Prostate gland (tissue), 2 donors: ENCODE measurements around the gene MEAK7. TPM values are rescaled to one million over a fixed set of nuclear protein-coding genes. Genes with fewer than 3 reads are reported as not detected.

ENCODE experiments used
- DNase-seq: peaks from one replicate; pipeline ENCODE4 v3.0.0-alpha.2; 2019; ENCODE audit warnings: low spot score
- H3K27ac ChIP-seq, 2 donors: fragments of 200-600 bp; sonication (generic); 2 replicates each; pipeline ENCODE4 v1.5.1; 2017 to 2019
- H3K27me3 ChIP-seq: fragments of 200-600 bp; sonication (generic); replicated peaks from 2 replicates; pipeline ENCODE4 v1.5.1; 2019; ENCODE audit not compliant: insufficient read depth
- H3K36me3 ChIP-seq, 2 donors: fragments of 200-600 bp; sonication (generic); 1 replicate in 1 of 2; 2 replicates in 1 of 2; pipeline versions ENCODE4 v1.5.1 to v1.8.1; 2017 to 2019
- H3K4me1 ChIP-seq: fragments of 200-600 bp; sonication (generic); replicated peaks from 2 replicates; pipeline ENCODE4 v1.5.1; 2019
- H3K4me3 ChIP-seq, 2 donors: fragments of 200-600 bp; sonication (generic); 2 replicates each; pipeline ENCODE4 v1.5.1; 2017 to 2019
- H3K9me3 ChIP-seq: fragments of 200-600 bp; sonication (generic); 2 replicates; pipeline ENCODE4 v1.5.1; 2017
- CTCF ChIP-seq, 4 experiments: fragments of 200-600 bp in 2 of 4; fragments of 450-650 bp in 2 of 4; sonication (generic) in 2 of 4; IDR thresholded peaks; 1 replicate in 3 of 4; 2 replicates in 1 of 4; pipeline ENCODE4 v1.5.1; 2016 to 2019; ENCODE audit warnings: antibody characterized with exemption in 4 of 4, mild to moderate bottlenecking in 2 of 4, moderate library complexity in 2 of 4
- POLR2A ChIP-seq: fragments of 450-650 bp; IDR thresholded peaks from one replicate; pipeline ENCODE4 v1.6.1; 2016; ENCODE audit warnings: antibody characterized with exemption, mild to moderate bottlenecking
- POLR2AphosphoS5 ChIP-seq: sonication (generic); formaldehyde crosslinking; IDR thresholded peaks from one replicate; pipeline ENCODE4 v1.6.1; 2017; ENCODE audit warnings: antibody characterized with exemption
- WGBS: methylation state at CpG from one replicate; pipeline ENCODE4 v1.1.5; 2018; 5-methylcytosine and 5-hydroxymethylcytosine counted together
- intact Hi-C: fragments of 100-400 bp; cut with DNase I; formaldehyde crosslinking; loops from one replicate; pipeline ENCODE4 v1.14.2; 2022
- total RNA-seq, 2 donors: library from RNA; depleted of rRNA; stranded (reverse); fragments of >200 nt; gene quantifications; one replicate each; pipeline ENCODE4 v1.1.0, GENCODE V29; 2016

The MEAK7 gene
- total RNA-seq, 2 donors from 2014 or later = 12.4 to 13.7 TPM

GRCh38 chr16:84461413-84462295 is 42.8 kb downstream of the MEAK7 start:
- no peak for DNase-seq
- no peaks in the 10 kb centered on the region for H3K27me3 ChIP-seq
- 87% methylated on average over 22 of the region's 30 CpGs for WGBS
- no peak overlapping the region for H3K27ac ChIP-seq
- H3K4me1 ChIP-seq = no peaks in the 10 kb centered on the region
- no peaks in the 10 kb centered on the region for H3K9me3 ChIP-seq
- no peaks in the 10 kb centered on the region for H3K36me3 ChIP-seq
- TF ChIP-seq CTCF (IDR thresholded peaks at IDR 0.05) (no peak), POLR2AphosphoS5 (no peak), POLR2A (no peak)
- intact Hi-C loops = no loop called here
- H3K4me3 ChIP-seq = no peak overlapping the region

GRCh38 chr16:84461029-84461412 is 43.4 kb downstream of the MEAK7 start:
- intact Hi-C loops = no loop called here
- H3K9me3 ChIP-seq = no peaks in the 10 kb centered on the region
- H3K4me3 ChIP-seq = no peak overlapping the region
- DNase-seq = no peak
- no peak for TF ChIP-seq POLR2AphosphoS5
- TF ChIP-seq POLR2A = no peak
- no peak for TF ChIP-seq CTCF (IDR thresholded peaks at IDR 0.05)
- H3K4me1 ChIP-seq = no peaks in the 10 kb centered on the region
- no peaks in the 10 kb centered on the region for H3K27me3 ChIP-seq
- H3K36me3 ChIP-seq = no peaks in the 10 kb centered on the region
- WGBS = 67% methylated on average over 8 of the region's 8 CpGs
- no peak overlapping the region for H3K27ac ChIP-seq

- no peak for TF ChIP-seq POLR2A
- TF ChIP-seq CTCF (IDR thresholded peaks at IDR 0.05) = no peak
- TF ChIP-seq POLR2AphosphoS5 = no peak
- H3K36me3 ChIP-seq = no peaks in the 10 kb centered on the region
- intact Hi-C loops = no loop called here
- no peak for DNase-seq
- no peak overlapping the region for H3K27ac ChIP-seq
- no peak overlapping the region for H3K4me3 ChIP-seq
- 73% methylated on average over 18 of the region's 20 CpGs for WGBS
- no peaks in the 10 kb centered on the region for H3K9me3 ChIP-seq
- H3K4me1 ChIP-seq = no peaks in the 10 kb centered on the region
- H3K27me3 ChIP-seq = no peaks in the 10 kb centered on the region
These were observed 43.9 kb downstream of the MEAK7 start for GRCh38 chr16:84460406-84461028.

- Histone ChIP-seq H3K27ac (no peak overlapping the region), H3K4me3 (no peak overlapping the region), H3K9me3 (no peaks in the 10 kb centered on the region), H3K4me1 (no peaks in the 10 kb centered on the region), H3K36me3 (no peaks in the 10 kb centered on the region), H3K27me3 (no peaks in the 10 kb centered on the region)
- WGBS = 76% methylated on average over 14 of the region's 14 CpGs
- TF ChIP-seq POLR2A = no peak
- TF ChIP-seq POLR2AphosphoS5 = no peak
- no peak for TF ChIP-seq CTCF (IDR thresholded peaks at IDR 0.05)
- intact Hi-C loops = no loop called here
- DNase-seq = no peak
These were observed 44.5 kb downstream of the MEAK7 start for GRCh38 chr16:84459941-84460405.
